Mucosa of gallbladder (tissue), 1 donor: ENCODE data around the gene CCDC9. TPM values are rescaled to one million over a fixed set of nuclear protein-coding genes. Genes with fewer than 3 reads are reported as not detected.
"Not testable (repeated sequence)": the region's sequence is repeated elsewhere in the genome, so short reads cannot be mapped to it uniquely, and the experiment has no call there.

Source experiments
- DNase-seq: peaks from one replicate; pipeline ENCODE4 v3.0.0-alpha.2; 2020; ENCODE audit warnings: low spot score
- total RNA-seq: library from RNA; stranded (reverse); gene quantifications from one replicate; pipeline ENCODE4 v1.2.1, GENCODE V29; 2021
- donor health status: DM: no; HTN: no; CAD: no.

The CCDC9 gene
- total RNA-seq, 1 donor from 2014 or later = 32.5 TPM

GRCh38 chr19:47232422-47233211 is 23.7 kb upstream of the CCDC9 start:
- DNase-seq = no peak

- DNase-seq = no peak
These were observed 20.2 kb upstream of the CCDC9 start for GRCh38 chr19:47236072-47236675.

GRCh38 chr19:47239152-47239551 is 17.2 kb upstream of the CCDC9 start:
- no peak for DNase-seq

GRCh38 chr19:47239610-47240296 is 16.6 kb upstream of the CCDC9 start:
- DNase-seq = no peak

GRCh38 chr19:47240556-47240955 is 15.8 kb upstream of the CCDC9 start:
- DNase-seq = no peak

GRCh38 chr19:47240996-47241918 is 15.1 kb upstream of the CCDC9 start:
- DNase-seq = peak; percentile 85

- DNase-seq = no peak
These were observed 14.3 kb upstream of the CCDC9 start for GRCh38 chr19:47241919-47242577.

- no peak for DNase-seq
These were observed 13.0 kb upstream of the CCDC9 start for GRCh38 chr19:47243364-47243775.

- peak; percentile 93 for DNase-seq
These were observed 12.4 kb upstream of the CCDC9 start for GRCh38 chr19:47243776-47244547.

- DNase-seq = peak; percentile 83
These were observed 8.9 kb upstream of the CCDC9 start for GRCh38 chr19:47247308-47247990.

GRCh38 chr19:47253016-47253415 is 3.3 kb upstream of the CCDC9 start:
- DNase-seq = not testable (repeated sequence)

GRCh38 chr19:47253467-47253881 is 2.9 kb upstream of the CCDC9 start:
- no peak for DNase-seq

GRCh38 chr19:47253970-47254369 is 2.4 kb upstream of the CCDC9 start:
- no peak for DNase-seq

- DNase-seq = peak; percentile 100
These were observed 527 bp downstream of the CCDC9 start for GRCh38 chr19:47256693-47257410.

- no peak for DNase-seq
These were observed 1.3 kb downstream of the CCDC9 start for GRCh38 chr19:47257411-47258169.

- no peak for DNase-seq
These were observed 2.1 kb downstream of the CCDC9 start for GRCh38 chr19:47258434-47258833.

- DNase-seq = no peak
These were observed 2.7 kb downstream of the CCDC9 start for GRCh38 chr19:47258895-47259555.

- DNase-seq = no peak
These were observed 4.2 kb downstream of the CCDC9 start for GRCh38 chr19:47260476-47260875.
